Breast epithelium (tissue), 4 donors: ENCODE data around the gene SHC1. TPM values are rescaled to one million over a fixed set of nuclear protein-coding genes. Genes with fewer than 3 reads are reported as not detected.

Experiments
- DNase-seq, 2 donors: peaks; one replicate each; pipeline ENCODE4 v3.0.0-alpha.2; 2019; ENCODE audit warnings: low spot score in 2 of 2
- H3K27ac ChIP-seq, 2 donors: fragments of 200-600 bp; sonication (generic) in 1 of 2; one replicate each; pipeline ENCODE4 v1.5.1; 2016 to 2019; ENCODE audit warnings: mild to moderate bottlenecking in 1 of 2
- H3K27me3 ChIP-seq, 2 donors: fragments of 200-600 bp; sonication (generic) in 1 of 2; one replicate each; pipeline versions ENCODE4 v1.5.1 to v1.6.0; 2017 to 2019; ENCODE audit warnings: control low read depth in 1 of 2, mild to moderate bottlenecking in 1 of 2
- H3K36me3 ChIP-seq: fragments of 200-600 bp; one replicate; pipeline ENCODE4 v1.5.1; 2019
- H3K4me1 ChIP-seq, 2 donors: fragments of 200-600 bp; sonication (generic); one replicate each; pipeline ENCODE4 v1.5.1; 2016 to 2019; ENCODE audit warnings: control low read depth in 1 of 2
- H3K4me3 ChIP-seq, 3 donors: fragments of 200-600 bp; sonication (generic); 1 replicate in 2 of 3; 2 replicates in 1 of 3; pipeline ENCODE4 v1.5.1; 2016 to 2019; ENCODE audit warnings: mild to moderate bottlenecking in 3 of 3, moderate library complexity in 2 of 3
- H3K9me3 ChIP-seq, 2 donors: fragments of 200-600 bp; sonication (generic) in 1 of 2; one replicate each; pipeline ENCODE4 v1.5.1; 2016 to 2019; ENCODE audit warnings: control low read depth in 1 of 2
- CTCF ChIP-seq, 3 donors: fragments of 450-650 bp; IDR thresholded peaks; one replicate each; pipeline ENCODE4 v1.5.1; 2016 to 2017; ENCODE audit warnings: antibody characterized with exemption in 3 of 3, mild to moderate bottlenecking in 3 of 3, moderate library complexity in 3 of 3
- POLR2A ChIP-seq: fragments of 450-650 bp; IDR thresholded peaks from one replicate; pipeline ENCODE4 v1.6.1; 2016; ENCODE audit warnings: antibody characterized with exemption, mild to moderate bottlenecking, moderate library complexity
- POLR2AphosphoS5 ChIP-seq, 3 donors: sonication (generic); formaldehyde crosslinking; IDR thresholded peaks; one replicate each; pipeline ENCODE4 v1.6.1; 2017; ENCODE audit warnings: antibody characterized with exemption in 3 of 3
- intact Hi-C: fragments of 100-400 bp; cut with DNase I; formaldehyde crosslinking; loops from one replicate; pipeline ENCODE4 v1.15.1; 2023; ENCODE audit warnings: low total_unique reads
- total RNA-seq, 3 donors: library from RNA; depleted of rRNA; stranded (reverse); fragments of >200 nt; gene quantifications; one replicate each; pipeline ENCODE4 v1.1.0, GENCODE V29; 2016

Gene SHC1
- total RNA-seq, 3 donors from 2014 or later = 94.4 to 177 (median 134) TPM

DNA sequence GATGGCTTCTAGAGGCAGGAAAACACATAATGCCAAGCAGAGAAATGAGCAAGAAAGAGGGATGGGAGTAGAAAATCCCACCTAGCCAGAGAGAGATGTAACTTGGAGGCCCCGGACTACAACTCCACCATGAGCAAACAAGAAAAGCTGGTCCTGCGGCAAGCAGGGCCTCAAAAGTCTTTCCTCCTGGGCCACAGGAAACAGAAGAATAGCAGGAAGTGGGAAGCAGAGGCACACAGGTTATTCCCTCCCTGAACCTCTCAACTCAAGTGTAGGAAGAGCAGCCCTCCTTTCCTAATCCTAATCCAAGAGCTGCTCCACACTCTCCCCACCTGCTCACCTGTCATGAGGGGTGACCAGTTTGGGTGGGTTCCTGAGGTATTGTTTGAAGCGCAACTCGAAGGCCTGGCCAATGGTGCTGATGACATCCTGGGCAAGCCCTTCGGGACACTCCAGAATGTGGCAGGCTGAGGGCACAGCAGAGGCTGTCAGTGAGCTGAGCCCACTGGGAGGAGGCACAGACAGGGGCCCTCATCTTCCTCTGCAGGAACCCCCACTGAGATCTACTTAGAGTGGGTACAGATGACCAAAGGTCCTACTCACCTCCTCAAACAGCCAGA is 3.1 kb downstream of the SHC1 start:
- no peaks in the 10 kb centered on the region for H3K36me3 ChIP-seq
- TF ChIP-seq POLR2A = no peak
- no peak for TF ChIP-seq POLR2AphosphoS5 (IDR thresholded peaks at IDR 0.05)
- TF ChIP-seq CTCF (IDR thresholded peaks at IDR 0.05) = no peak

GRCh38 chr1:154966111-154966510 is 4.4 kb downstream of the SHC1 start:
- Histone ChIP-seq H3K36me3 (no peaks in the 10 kb centered on the region), H3K9me3 (no peaks in the 10 kb centered on the region), H3K27ac (peak overlapping the region; percentile 35 to 100), H3K4me3 (no peak overlapping the region), H3K4me1 (peaks cover 4 to 25% of the 10 kb centered on the region in 2 donors), H3K27me3 (no peaks in the 10 kb centered on the region)
- DNase-seq = no peak
- TF ChIP-seq POLR2AphosphoS5 (IDR thresholded peaks at IDR 0.05) = no peak
- TF ChIP-seq POLR2A = no peak
- no peak for TF ChIP-seq CTCF (IDR thresholded peaks at IDR 0.05)
- intact Hi-C loops = loop anchor here (10.0 kb wide), 1 partner anchor 719 kb away; the partner anchor contains the start of genes DAP3 and YY1AP1

More for the DNA sequence above, 3.1 kb downstream of the SHC1 start:
- Histone ChIP-seq H3K27me3 (no peaks in the 10 kb centered on the region), H3K4me3 (peak overlapping the region in 1 of 3 donors; percentile 9), H3K9me3 (no peaks in the 10 kb centered on the region), H3K27ac (peak overlapping the region; percentile 99 to 100), H3K4me1 (peaks cover 11 to 29% of the 10 kb centered on the region in 2 donors)
- DNase-seq = no peak
- intact Hi-C loops = loop anchor here (10.0 kb wide), 1 partner anchor 717 kb away; the partner anchor contains the start of genes DAP3 and YY1AP1

GRCh38 chr1:154964359-154964758 is 6.2 kb downstream of the SHC1 start:
- H3K4me3 ChIP-seq = no peak overlapping the region
- intact Hi-C loops = loop anchor here (10.0 kb wide), 1 partner anchor 720 kb away; the partner anchor contains the start of genes DAP3 and YY1AP1
- H3K27me3 ChIP-seq = no peaks in the 10 kb centered on the region
- no peak for TF ChIP-seq POLR2AphosphoS5 (IDR thresholded peaks at IDR 0.05)
- no peak for TF ChIP-seq CTCF (IDR thresholded peaks at IDR 0.05)
- TF ChIP-seq POLR2A = no peak
- no peak overlapping the region for H3K27ac ChIP-seq
- no peaks in the 10 kb centered on the region for H3K9me3 ChIP-seq
- DNase-seq = no peak
- H3K36me3 ChIP-seq = no peaks in the 10 kb centered on the region
- H3K4me1 ChIP-seq = peaks cover 0 to 18% of the 10 kb centered on the region in 2 donors

DNA sequence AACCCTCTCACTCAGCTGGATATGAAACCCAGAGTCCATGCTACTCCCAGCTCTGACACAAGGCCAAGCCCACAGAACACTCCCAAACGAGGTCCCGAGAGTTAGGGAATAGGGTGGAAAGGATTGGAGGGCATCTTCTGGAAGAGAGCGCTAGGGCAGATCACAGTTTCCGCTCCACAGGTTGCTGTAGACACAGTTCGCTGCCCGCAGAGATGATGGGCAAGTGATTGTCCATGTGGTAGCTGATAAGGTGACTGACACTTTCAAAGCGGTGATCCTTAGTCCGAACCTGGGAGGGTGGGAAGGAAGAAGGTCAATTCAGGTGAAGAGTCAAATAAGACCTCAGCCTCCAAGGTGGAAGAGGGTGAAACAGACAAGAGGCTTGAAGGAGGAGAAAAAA is 6.9 kb downstream of the SHC1 start:
- H3K27ac ChIP-seq = peak overlapping the region in 1 of 2 donors; percentile 97
- H3K9me3 ChIP-seq = no peaks in the 10 kb centered on the region
- H3K36me3 ChIP-seq = no peaks in the 10 kb centered on the region
- H3K4me3 ChIP-seq = no peak overlapping the region
- TF ChIP-seq CTCF (IDR thresholded peaks at IDR 0.05) (no peak), POLR2AphosphoS5 (IDR thresholded peaks at IDR 0.05) (no peak), POLR2A (no peak)
- intact Hi-C loops = loop anchor here (10.0 kb wide), 1 partner anchor 721 kb away; the partner anchor contains the start of genes DAP3 and YY1AP1
- no peak for DNase-seq
- H3K27me3 ChIP-seq = no peaks in the 10 kb centered on the region
- H3K4me1 ChIP-seq = peaks cover 0 to 18% of the 10 kb centered on the region in 2 donors

- H3K36me3 ChIP-seq = no peaks in the 10 kb centered on the region
- no peaks in the 10 kb centered on the region for H3K9me3 ChIP-seq
- DNase-seq = no peak
- peak overlapping the region; percentile 97 to 100 for H3K27ac ChIP-seq
- H3K4me3 ChIP-seq = peak overlapping the region in 2 of 3 donors; percentile 87 to 90
- intact Hi-C loops = loop anchor here (10.0 kb wide), 1 partner anchor 722 kb away; the partner anchor contains the start of genes DAP3 and YY1AP1
- H3K4me1 ChIP-seq = peaks cover 0 to 18% of the 10 kb centered on the region in 2 donors
- TF ChIP-seq CTCF (IDR thresholded peaks at IDR 0.05) = no peak
- TF ChIP-seq POLR2A = no peak
- no peak for TF ChIP-seq POLR2AphosphoS5 (IDR thresholded peaks at IDR 0.05)
- H3K27me3 ChIP-seq = no peaks in the 10 kb centered on the region
These were observed 7.7 kb downstream of the SHC1 start for GRCh38 chr1:154962795-154963330.
